K562 (cell line): Measurements from ENCODE around the gene KCNJ9. TPM values are rescaled to one million over a fixed set of nuclear protein-coding genes. Genes with fewer than 3 reads are reported as not detected.

Experiments used
- MGA ChIP-seq: fragments of 450-650 bp; IDR thresholded peaks from 2 replicates; pipeline ENCODE4 v1.6.1; 2016; ENCODE audit warnings: mild to moderate bottlenecking, moderate library complexity
- ZNF586 ChIP-seq: fragments of 450-650 bp; formaldehyde crosslinking; conservative IDR thresholded peaks from 2 replicates; pipeline ENCODE4 v1.4.0; 2020; ENCODE audit warnings: mild to moderate bottlenecking, moderate library complexity
- polyA plus RNA-seq, 8 experiments: library from polyadenylated mRNA; depleted of rRNA in 4 of 8; stranded (reverse) in 5 of 8; unstranded in 3 of 8; fragments of >200 nt; fragmentation: Nextera tagmentation in 2 of 8; fragmentation: Illumina TruSeq in 1 of 8; extraction: Ambion mirVana in 2 of 8; extraction: Trizol in 1 of 8; gene quantifications; 2 replicates each; pipeline versions ENCODE4 v1.2.1 to v1.2.3, GENCODE V29; 2011 to 2014; ENCODE audit warnings: inconsistent platforms in 1 of 8, missing spikeins in 1 of 8
- total RNA-seq, 7 experiments: library from RNA; depleted of rRNA in 6 of 7; stranded (reverse); fragments of >200 nt in 6 of 7; fragmentation: Illumina TruSeq in 2 of 7; extraction: Trizol in 2 of 7; gene quantifications; 2 replicates each; pipeline versions ENCODE4 v1.2.1 to v1.2.3, GENCODE V29; 2011 to 2021; ENCODE audit warnings: low replicate concordance in 1 of 7

Gene KCNJ9
- total and polyA plus RNA-seq, 9 of the 15 experiments (the other 6 are each of a cell fraction or from before 2014, with no cell fraction given), result not detected

DNA sequence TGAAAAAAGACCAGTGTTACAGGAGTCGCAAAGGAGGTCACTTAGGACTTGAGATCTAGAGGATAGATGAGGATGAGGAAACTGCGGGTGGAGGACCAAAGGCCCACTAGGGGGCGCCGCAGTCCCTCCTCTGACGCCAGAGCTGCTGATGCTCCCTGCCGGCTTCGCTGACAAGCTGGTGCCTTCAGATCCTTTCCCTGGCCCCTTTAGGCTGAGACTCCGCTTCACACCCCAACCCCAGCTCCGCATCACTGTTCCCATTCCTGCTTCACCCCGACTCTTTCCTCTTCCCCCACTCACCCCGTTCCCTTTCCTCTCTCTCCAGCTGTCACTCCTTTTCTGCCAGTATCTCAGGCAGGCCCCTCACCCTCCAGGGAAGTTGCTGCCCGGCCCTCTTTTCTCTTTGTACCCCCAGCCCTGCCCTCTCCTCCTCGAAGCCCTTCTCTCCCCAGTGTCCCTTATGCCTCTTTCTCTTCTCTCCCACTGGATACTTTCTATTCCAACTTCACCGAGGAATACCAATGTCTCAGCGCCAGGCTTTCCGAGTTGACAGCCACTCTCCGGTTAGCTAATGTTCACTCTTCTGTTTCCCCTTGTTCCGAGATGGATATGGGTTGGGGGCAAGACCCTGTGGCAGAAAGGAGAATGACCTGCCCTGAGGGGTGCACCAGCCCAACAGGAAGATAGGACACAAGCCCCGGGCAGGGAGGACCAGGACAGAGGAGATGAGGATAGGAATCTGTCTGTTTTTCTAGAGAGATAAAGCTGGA, 4.5 kb downstream of the KCNJ9 start (continued):
- no peak for TF ChIP-seq MGA
- no peak for TF ChIP-seq ZNF586
- TF ChIP-seq, all 486 proteins: peak for 33
